ENCODE results near the gene LIMK2. TPM values are rescaled to one million over a fixed set of nuclear protein-coding genes. Genes with fewer than 3 reads are reported as not detected.

LIMK2 gene
- total RNA-seq, 1 donor from 2014 or later, result 61.2 TPM

- no peak for TF ChIP-seq CTCF (IDR thresholded peaks at IDR 0.05)
- Histone ChIP-seq H3K27ac (no peak overlapping the region), H3K4me1 (peaks cover 26% of the 10 kb centered on the region), H3K36me3 (peaks cover 42% of the 10 kb centered on the region), H3K4me3 (no peak overlapping the region), H3K9me3 (no peaks in the 10 kb centered on the region), H3K27me3 (ENCODE audit: low read depth) (no peaks in the 10 kb centered on the region)
- ATAC-seq (peak; percentile 68 to 83), DNase-seq (no peak)
- intact Hi-C loops (cut with DNase I), result no loop called here
These were observed 34.5 kb upstream of the LIMK2 start for GRCh38 chr22:31177420-31178162.

- Histone ChIP-seq H3K36me3 (peaks cover 47% of the 10 kb centered on the region), H3K9me3 (no peaks in the 10 kb centered on the region), H3K27ac (no peak overlapping the region), H3K4me3 (no peak overlapping the region), H3K4me1 (peaks cover 15% of the 10 kb centered on the region), H3K27me3 (ENCODE audit: low read depth) (no peaks in the 10 kb centered on the region)
- no peak for TF ChIP-seq CTCF (IDR thresholded peaks at IDR 0.05)
- ATAC-seq (no peak), DNase-seq (no peak)
- intact Hi-C loops (cut with DNase I), result no loop called here
These were observed 33.2 kb upstream of the LIMK2 start for GRCh38 chr22:31178859-31179258.

- ATAC-seq (peak; percentile 9 to 21), DNase-seq (no peak)
- no peak overlapping the region for H3K27ac ChIP-seq
- no peak overlapping the region for H3K4me3 ChIP-seq
- no peak for TF ChIP-seq CTCF (IDR thresholded peaks at IDR 0.05)
- peaks cover 47% of the 10 kb centered on the region for H3K36me3 ChIP-seq
- no peaks in the 10 kb centered on the region for H3K9me3 ChIP-seq
- peaks cover 13% of the 10 kb centered on the region for H3K4me1 ChIP-seq
- no peaks in the 10 kb centered on the region for H3K27me3 ChIP-seq (ENCODE audit: low read depth)
- intact Hi-C loops (cut with DNase I), result no loop called here
These were observed 32.8 kb upstream of the LIMK2 start for GRCh38 chr22:31179345-31179744.

- intact Hi-C loops (cut with DNase I), result no loop called here
- H3K9me3 ChIP-seq, result no peaks in the 10 kb centered on the region
- no peak overlapping the region for H3K4me3 ChIP-seq
- DNase-seq, result no peak
- no peak overlapping the region for H3K27ac ChIP-seq
- no peak for ATAC-seq
- H3K27me3 ChIP-seq (ENCODE audit: low read depth), result no peaks in the 10 kb centered on the region
- peaks cover 49% of the 10 kb centered on the region for H3K36me3 ChIP-seq
- TF ChIP-seq CTCF (IDR thresholded peaks at IDR 0.05), result no peak
- H3K4me1 ChIP-seq, result peaks cover 7% of the 10 kb centered on the region
These were observed 28.1 kb upstream of the LIMK2 start for GRCh38 chr22:31184015-31184414.

- no peak overlapping the region for H3K27ac ChIP-seq
- no peak for ATAC-seq
- no peak overlapping the region for H3K4me3 ChIP-seq
- intact Hi-C loops (cut with DNase I), result no loop called here
- H3K27me3 ChIP-seq (ENCODE audit: low read depth), result no peaks in the 10 kb centered on the region
- no peak for TF ChIP-seq CTCF (IDR thresholded peaks at IDR 0.05)
- no peaks in the 10 kb centered on the region for H3K9me3 ChIP-seq
- H3K36me3 ChIP-seq, result peaks cover 49% of the 10 kb centered on the region
- H3K4me1 ChIP-seq, result no peaks in the 10 kb centered on the region
- no peak for DNase-seq
These were observed 27.0 kb upstream of the LIMK2 start for GRCh38 chr22:31185056-31185455.

All from lower lobe of right lung (tissue), 2 donors.